MV-4-11 (cell line): Measurements from ENCODE around the gene KLC3.

Source experiments
- DNase-seq: peaks from one replicate; lab custom pipeline; 2025; lab: John Stamatoyannopoulos, UW

The KLC3 gene

GRCh38 chr19:45376045-45376724 is 35.6 kb downstream of the KLC3 start:
- DNase-seq = no peak

GRCh38 chr19:45380107-45380506 is 39.6 kb downstream of the KLC3 start:
- no peak for DNase-seq

GRCh38 chr19:45382426-45382825 is 41.9 kb downstream of the KLC3 start:
- no peak for DNase-seq

- no peak for DNase-seq
Observed at GRCh38 chr19:45385392-45386221, 45.1 kb downstream of the KLC3 start.

GRCh38 chr19:45391346-45391745 is 50.8 kb downstream of the KLC3 start:
- DNase-seq = peak; percentile 84

- DNase-seq = no peak
Observed at GRCh38 chr19:45391871-45392665, 51.5 kb downstream of the KLC3 start.

GRCh38 chr19:45395821-45396617 is 55.5 kb downstream of the KLC3 start:
- DNase-seq = no peak

GRCh38 chr19:45400192-45400591 is 59.6 kb downstream of the KLC3 start:
- DNase-seq = no peak
